ENCODE data around the gene NXNL1. TPM values are rescaled to one million over a fixed set of nuclear protein-coding genes. Genes with fewer than 3 reads are reported as not detected.

NXNL1 gene
- total and polyA plus RNA-seq, 2 donors (not counting 3 experiments of a cell fraction or from before 2014, with no cell fraction given): not detected

DNA sequence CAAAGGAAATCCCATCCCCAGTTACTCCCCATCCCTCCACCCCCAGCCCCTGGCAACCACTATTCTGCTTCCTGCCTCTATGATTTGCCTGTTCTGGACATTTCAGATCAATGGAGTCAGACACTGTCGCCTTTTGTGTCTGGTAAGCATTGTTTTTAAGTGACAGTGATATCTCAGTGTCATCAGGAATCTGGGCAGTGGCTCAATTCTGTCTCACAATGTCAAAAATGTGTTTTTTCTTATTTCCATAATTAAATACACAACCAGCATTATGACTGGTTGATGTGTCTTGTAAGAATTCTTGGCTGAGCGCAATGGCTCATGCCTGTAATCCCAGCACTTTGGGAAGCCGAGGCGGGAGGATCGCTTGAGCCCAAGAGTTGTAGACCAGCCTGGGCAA, 30.6 kb upstream of the NXNL1 start:
- Histone ChIP-seq H2AFZ (ENCODE audit: low read depth, low read length) (no peak overlapping the region), H3K4me3 (replicated peaks in 1 of 3; ENCODE audit: insufficient read depth in 1 of 3, low read depth in 1 of 3, low read length in 3 of 3) (no peak overlapping the region), H3K79me2 (ENCODE audit: control insufficient read depth, insufficient read depth, low read length) (no peaks in the 10 kb centered on the region), H3K9me1 (replicated peaks; ENCODE audit: control insufficient read depth, extremely low read depth, insufficient read depth, low read length) (no peaks in the 10 kb centered on the region), H3K27ac (ENCODE audit: insufficient read depth, low read depth, low read length) (no peak overlapping the region), H3K27me3 (ENCODE audit: control insufficient read depth in 2 of 2, insufficient read depth in 2 of 2, low read length in 2 of 2) (no peaks in the 10 kb centered on the region), H4K20me1 (replicated peaks; ENCODE audit: control insufficient read depth, extremely low read depth, insufficient read depth, low read length) (no peaks in the 10 kb centered on the region), H3K4me1 (ENCODE audit: control insufficient read depth, extremely low read depth, insufficient read depth, low read length) (peaks cover 17% of the 10 kb centered on the region), H3K4me2 (ENCODE audit: insufficient read depth, low read length) (no peak overlapping the region), H3K9me3 (replicated peaks; ENCODE audit: control insufficient read depth, insufficient read depth, low read length) (no peaks in the 10 kb centered on the region), H3K36me3 (ENCODE audit: control insufficient read depth in 2 of 2, extremely low read depth in 1 of 2, insufficient read depth in 2 of 2, low read length in 2 of 2) (no peaks in the 10 kb centered on the region), H3K9ac (replicated peaks; ENCODE audit: extremely low read depth, insufficient read depth, low read length) (no peak overlapping the region)
- no peak for DNase-seq (ENCODE audit: low read depth, low spot score)
- ChIA-PET CTCF (no interaction called here), POLR2A (interaction anchor here (0.6 kb wide), 1 partner anchor 63 kb away, joined by 6 read pairs; no protein-coding TSS in a partner anchor)
- no peak for FAIRE-seq
- TF ChIP-seq, protein P1, sequence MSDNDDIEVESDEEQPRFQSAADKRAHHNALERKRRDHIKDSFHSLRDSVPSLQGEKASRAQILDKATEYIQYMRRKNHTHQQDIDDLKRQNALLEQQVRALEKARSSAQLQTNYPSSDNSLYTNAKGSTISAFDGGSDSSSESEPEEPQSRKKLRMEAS (IDR thresholded peaks at IDR 0.05; ENCODE audit: insufficient read depth, insufficient read length): no peak
- no peak for TF ChIP-seq EZH2 (IDR thresholded peaks at IDR 0.05; ENCODE audit: borderline replicate concordance, low read depth, low read length, severe bottlenecking)
- no peak for TF ChIP-seq GATA2 (IDR thresholded peaks at IDR 0.05; ENCODE audit: insufficient read depth, insufficient read length, low read depth, low read length)
- no peak for TF ChIP-seq JUN (IDR thresholded peaks at IDR 0.05; ENCODE audit: borderline replicate concordance, insufficient read depth, insufficient read length, low read depth)
- TF ChIP-seq, protein P2, sequence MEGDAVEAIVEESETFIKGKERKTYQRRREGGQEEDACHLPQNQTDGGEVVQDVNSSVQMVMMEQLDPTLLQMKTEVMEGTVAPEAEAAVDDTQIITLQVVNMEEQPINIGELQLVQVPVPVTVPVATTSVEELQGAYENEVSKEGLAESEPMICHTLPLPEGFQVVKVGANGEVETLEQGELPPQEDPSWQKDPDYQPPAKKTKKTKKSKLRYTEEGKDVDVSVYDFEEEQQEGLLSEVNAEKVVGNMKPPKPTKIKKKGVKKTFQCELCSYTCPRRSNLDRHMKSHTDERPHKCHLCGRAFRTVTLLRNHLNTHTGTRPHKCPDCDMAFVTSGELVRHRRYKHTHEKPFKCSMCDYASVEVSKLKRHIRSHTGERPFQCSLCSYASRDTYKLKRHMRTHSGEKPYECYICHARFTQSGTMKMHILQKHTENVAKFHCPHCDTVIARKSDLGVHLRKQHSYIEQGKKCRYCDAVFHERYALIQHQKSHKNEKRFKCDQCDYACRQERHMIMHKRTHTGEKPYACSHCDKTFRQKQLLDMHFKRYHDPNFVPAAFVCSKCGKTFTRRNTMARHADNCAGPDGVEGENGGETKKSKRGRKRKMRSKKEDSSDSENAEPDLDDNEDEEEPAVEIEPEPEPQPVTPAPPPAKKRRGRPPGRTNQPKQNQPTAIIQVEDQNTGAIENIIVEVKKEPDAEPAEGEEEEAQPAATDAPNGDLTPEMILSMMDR (IDR thresholded peaks at IDR 0.05; ENCODE audit: extremely low read depth in 1 of 2, insufficient read depth in 1 of 2, low read depth in 1 of 2, low read length in 2 of 2): no peak
- intact Hi-C loops (cut with micrococcal nuclease): no loop called here
- no TSS peak for BruUV-seq (replicated peaks)
- dilution Hi-C loops (cut with MboI; ENCODE audit: extremely low pct_ligation_motif_present, low sequenced_read_pairs): no loop called here

DNA sequence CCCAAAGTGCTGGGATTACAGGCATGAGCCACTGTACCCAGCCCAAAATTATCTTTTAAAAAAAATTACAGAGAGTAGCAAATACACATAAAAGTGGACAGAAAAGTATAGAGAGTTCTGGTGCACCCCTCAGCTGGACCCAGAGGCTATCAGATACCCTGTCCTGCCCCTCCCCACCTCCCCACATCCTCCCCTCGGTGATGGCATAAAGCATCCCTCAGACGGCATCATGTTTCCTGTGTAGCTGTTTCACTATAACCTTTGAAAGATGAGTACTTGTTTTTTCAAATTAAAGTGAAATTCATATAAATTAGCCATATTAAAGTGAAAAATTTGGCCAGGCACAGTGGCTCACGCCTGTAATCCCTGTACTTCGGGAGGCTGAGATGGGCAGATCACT, 29.7 kb upstream of the NXNL1 start:
- H4K20me1 ChIP-seq (replicated peaks; ENCODE audit: control insufficient read depth, extremely low read depth, insufficient read depth, low read length): no peaks in the 10 kb centered on the region
- FAIRE-seq (no peak), DNase-seq (ENCODE audit: low read depth, low spot score) (no peak)
- no peak overlapping the region for H3K27ac ChIP-seq (ENCODE audit: insufficient read depth, low read depth, low read length)
- TF ChIP-seq GATA2 (IDR thresholded peaks at IDR 0.05; ENCODE audit: insufficient read depth, insufficient read length, low read depth, low read length) (no peak), POLR2A (IDR thresholded peaks at IDR 0.05; ENCODE audit: low read depth, low read length) (no peak), FOS (IDR thresholded peaks at IDR 0.05; ENCODE audit: borderline replicate concordance, insufficient read depth, low read length) (no peak)
- no peak overlapping the region for H2AFZ ChIP-seq (ENCODE audit: low read depth, low read length)
- no peak overlapping the region for H3K9ac ChIP-seq (replicated peaks; ENCODE audit: extremely low read depth, insufficient read depth, low read length)
- no peaks in the 10 kb centered on the region for H3K27me3 ChIP-seq (ENCODE audit: control insufficient read depth in 2 of 2, insufficient read depth in 2 of 2, low read length in 2 of 2)
- no peak overlapping the region for H3K4me3 ChIP-seq (replicated peaks in 1 of 3; ENCODE audit: insufficient read depth in 1 of 3, low read depth in 1 of 3, low read length in 3 of 3)
- H3K4me1 ChIP-seq (ENCODE audit: control insufficient read depth, extremely low read depth, insufficient read depth, low read length): peaks cover 17% of the 10 kb centered on the region
- no peaks in the 10 kb centered on the region for H3K79me2 ChIP-seq (ENCODE audit: control insufficient read depth, insufficient read depth, low read length)
- ChIA-PET CTCF (no interaction called here), POLR2A (no interaction called here)
- H3K9me1 ChIP-seq (replicated peaks; ENCODE audit: control insufficient read depth, extremely low read depth, insufficient read depth, low read length): no peaks in the 10 kb centered on the region
- dilution Hi-C loops (cut with MboI; ENCODE audit: extremely low pct_ligation_motif_present, low sequenced_read_pairs) (no loop called here), intact Hi-C loops (cut with micrococcal nuclease) (no loop called here)
- no peaks in the 10 kb centered on the region for H3K9me3 ChIP-seq (replicated peaks; ENCODE audit: control insufficient read depth, insufficient read depth, low read length)
- no peak overlapping the region for H3K4me2 ChIP-seq (ENCODE audit: insufficient read depth, low read length)
- no TSS peak for BruUV-seq (replicated peaks)
- H3K36me3 ChIP-seq (ENCODE audit: control insufficient read depth in 2 of 2, extremely low read depth in 1 of 2, insufficient read depth in 2 of 2, low read length in 2 of 2): no peaks in the 10 kb centered on the region
